Measurements from ENCODE around the gene TNNC1.

The TNNC1 gene

DNA sequence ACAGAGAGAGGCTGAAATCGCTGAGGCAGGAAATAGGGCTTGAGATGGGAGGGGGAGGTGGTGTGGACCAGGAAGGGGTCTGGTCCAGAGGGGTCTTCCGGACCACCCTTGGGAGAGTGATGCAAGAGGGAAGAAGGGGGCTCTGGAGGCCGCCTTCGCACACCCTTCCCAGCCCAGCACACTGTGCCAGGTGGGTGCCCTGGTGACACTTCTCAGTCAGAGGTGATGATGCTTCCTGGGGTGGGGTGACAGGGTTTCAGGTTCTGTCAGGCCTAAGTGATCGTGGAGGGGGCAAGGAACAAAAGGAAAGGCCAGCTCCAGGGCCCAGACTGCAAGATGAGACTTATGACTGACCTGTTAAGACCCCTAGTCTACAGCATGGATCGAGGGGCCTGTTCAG lies 21.6 kb downstream of the TNNC1 start:
- DNase-seq (ENCODE audit: low spot score): no peak

GRCh38 chr3:52431459-52432223 lies 22.2 kb downstream of the TNNC1 start:
- DNase-seq (ENCODE audit: low spot score): no peak

GRCh38 chr3:52430416-52430810 lies 23.4 kb downstream of the TNNC1 start:
- no peak for DNase-seq (ENCODE audit: low spot score)

DNA sequence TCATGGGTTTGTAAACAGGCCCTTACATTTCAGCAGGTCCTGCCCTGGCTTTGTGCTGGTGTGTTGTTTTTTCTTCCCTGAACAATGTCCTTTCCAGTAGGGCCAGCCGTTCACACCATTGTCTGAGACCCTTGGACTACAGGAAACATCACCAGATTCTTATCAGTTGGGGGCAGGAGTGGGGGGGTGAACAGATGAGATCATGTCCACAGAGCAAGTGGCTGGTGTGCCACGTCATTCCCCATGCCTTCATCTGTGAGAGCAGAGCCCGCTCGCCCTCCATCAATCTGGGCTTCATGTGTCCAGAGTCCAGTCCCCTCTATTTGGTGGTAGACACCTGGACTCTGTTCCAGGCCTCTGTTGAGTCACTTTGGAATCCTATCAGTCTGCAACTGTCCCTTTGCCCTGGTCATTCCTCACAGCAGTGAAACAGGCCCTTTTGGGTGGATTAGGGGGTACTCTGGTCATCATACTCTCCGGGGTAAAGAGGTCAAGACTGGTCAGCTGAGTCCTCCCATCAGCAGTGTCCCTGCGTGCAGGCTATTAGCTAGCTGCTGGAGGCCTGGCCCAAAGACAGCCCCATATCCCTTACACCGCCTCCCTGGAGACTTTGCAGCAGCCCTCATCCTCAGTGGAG lies 23.9 kb downstream of the TNNC1 start:
- DNase-seq (ENCODE audit: low spot score): no peak

DNA sequence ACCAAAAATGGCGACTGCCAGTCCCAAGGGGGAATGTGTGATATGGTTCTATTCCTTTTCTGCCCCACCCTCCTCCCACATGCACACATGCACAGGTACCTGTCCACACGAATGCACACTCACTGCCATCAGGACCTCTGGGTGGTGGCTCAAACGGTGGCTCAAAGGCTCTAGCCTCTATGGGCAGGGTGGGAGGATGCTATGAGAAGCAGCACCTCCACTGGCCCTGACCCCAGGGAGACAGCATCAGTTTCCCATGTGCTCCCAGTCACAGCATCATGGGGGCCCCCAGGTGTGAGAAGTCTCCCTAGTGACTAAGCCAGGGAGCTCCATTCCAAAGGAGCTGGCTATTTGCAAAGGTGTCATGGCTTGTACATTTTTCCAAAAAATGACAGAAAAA lies 24.8 kb downstream of the TNNC1 start:
- DNase-seq (ENCODE audit: low spot score): no peak

- peak; percentile 83 for DNase-seq (ENCODE audit: low spot score)
These were observed 25.5 kb downstream of the TNNC1 start for GRCh38 chr3:52428151-52429005.

DNA sequence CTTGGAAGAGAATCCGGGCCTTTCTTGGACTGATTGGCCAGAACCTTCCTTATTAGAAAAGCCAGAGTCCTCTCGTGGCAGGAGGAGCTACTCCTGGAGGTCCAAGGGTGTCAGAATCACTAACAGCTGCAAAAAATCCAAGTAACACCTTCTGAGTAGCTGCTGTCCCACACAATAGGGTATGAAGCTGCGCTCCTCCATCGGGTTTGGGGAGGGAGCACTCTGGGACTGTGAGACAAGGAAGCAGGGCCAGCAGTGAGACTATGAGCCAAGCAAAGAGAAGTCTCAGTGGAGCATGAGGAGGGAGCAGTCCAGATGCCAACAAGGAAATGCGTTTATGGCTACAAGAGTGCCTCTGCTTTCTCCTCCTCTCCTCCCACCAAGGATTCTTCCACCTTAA lies 30.7 kb downstream of the TNNC1 start:
- DNase-seq (ENCODE audit: low spot score): no peak

- no peak for DNase-seq (ENCODE audit: low spot score)
These were observed 31.2 kb downstream of the TNNC1 start for GRCh38 chr3:52422669-52423068.

- no peak for DNase-seq (ENCODE audit: low spot score)
These were observed 33.5 kb downstream of the TNNC1 start for GRCh38 chr3:52420388-52420787.

GRCh38 chr3:52415800-52416199 lies 38.0 kb downstream of the TNNC1 start:
- no peak for DNase-seq (ENCODE audit: low spot score)

DNA sequence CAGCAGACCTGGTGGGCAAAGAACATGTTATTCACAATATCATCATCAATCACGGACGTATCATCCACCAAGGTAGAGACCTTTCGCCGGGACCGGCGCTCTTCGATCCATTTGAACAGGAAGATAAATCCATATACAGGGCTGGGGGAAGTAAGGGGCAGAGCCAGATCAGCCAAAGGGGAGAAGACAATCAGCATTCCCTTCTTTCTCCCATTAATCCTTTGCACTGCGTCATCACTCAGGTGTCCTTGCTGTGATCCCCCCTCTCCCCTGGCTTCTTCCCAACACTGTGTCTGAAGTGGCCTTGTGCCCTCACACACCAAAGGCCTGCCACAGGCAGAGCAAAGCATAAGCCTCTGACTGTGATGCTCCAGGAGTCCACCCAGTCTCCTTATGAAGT lies 45.4 kb downstream of the TNNC1 start:
- DNase-seq (ENCODE audit: low spot score): no peak

- no peak for DNase-seq (ENCODE audit: low spot score)
These were observed 46.1 kb downstream of the TNNC1 start for GRCh38 chr3:52407779-52408178.

- no peak for DNase-seq (ENCODE audit: low spot score)
These were observed 46.9 kb downstream of the TNNC1 start for GRCh38 chr3:52406791-52407510.

GRCh38 chr3:52406231-52406661 lies 47.6 kb downstream of the TNNC1 start:
- no peak for DNase-seq (ENCODE audit: low spot score)

DNA sequence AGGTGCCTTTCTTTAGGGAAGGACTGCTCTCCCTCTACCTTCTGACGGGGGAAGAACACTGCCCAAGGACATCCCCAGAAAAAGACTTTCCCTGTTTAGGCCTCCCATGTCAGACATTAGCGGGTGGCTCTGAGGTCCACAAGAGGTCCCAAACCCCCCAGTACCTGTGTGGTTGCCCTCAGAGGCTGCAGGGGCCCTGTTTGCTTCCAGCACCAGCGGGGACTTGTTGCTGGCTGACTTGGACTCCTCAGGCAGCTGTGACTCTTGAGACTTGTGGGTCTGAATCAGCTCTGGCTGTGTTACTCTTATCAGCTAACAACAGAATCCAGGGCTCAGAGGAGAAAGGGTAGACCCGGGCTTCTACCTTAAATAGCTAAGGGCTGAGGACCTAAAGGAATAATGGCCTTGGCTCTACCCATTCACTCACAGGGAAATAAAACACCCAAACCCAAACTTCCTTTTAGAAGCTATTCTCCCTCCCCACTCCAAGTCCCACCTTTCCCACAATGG lies 48.2 kb downstream of the TNNC1 start:
- DNase-seq (ENCODE audit: low spot score): no peak

DNA sequence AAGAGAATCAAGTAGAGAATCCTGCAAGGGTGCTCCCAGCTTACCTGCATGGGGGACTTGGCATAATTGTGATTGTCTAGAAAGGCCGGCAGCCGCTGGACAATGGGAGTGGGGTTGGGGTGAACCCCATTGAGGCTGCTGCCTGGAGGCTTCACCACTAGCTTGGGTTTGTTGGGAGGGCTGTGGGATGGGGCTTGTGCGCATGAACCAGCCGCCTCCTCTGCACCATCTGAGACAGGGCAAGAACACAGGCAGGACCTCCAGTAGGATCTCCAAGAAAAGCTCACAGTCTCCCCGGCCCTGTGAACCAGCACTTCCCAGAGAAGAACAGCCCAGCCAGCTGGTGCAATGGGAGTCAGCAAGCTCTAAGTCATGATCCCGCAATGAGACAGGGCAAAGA lies 48.8 kb downstream of the TNNC1 start:
- no peak for DNase-seq (ENCODE audit: low spot score)

GRCh38 chr3:52404391-52404790 lies 49.5 kb downstream of the TNNC1 start:
- no peak for DNase-seq (ENCODE audit: low spot score)

DNA sequence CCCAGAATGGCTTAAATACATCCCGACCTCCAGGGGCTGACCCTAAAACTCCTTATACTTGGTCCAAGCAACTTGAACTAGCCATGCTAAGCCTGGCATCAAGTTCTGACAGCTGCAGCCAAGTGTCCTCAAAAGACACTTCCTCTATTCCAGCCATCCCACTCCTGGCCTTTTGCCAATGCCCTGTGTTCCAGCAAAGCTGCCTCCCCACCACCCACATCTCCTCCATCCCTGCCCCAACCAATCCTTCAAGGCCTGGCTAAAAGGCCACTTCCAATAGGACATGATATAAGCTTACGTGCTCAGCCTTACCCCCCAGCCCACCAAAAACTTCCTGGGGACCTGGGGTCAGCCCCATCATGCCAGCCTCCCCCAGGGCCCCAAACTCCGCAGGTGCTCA lies 49.9 kb downstream of the TNNC1 start:
- DNase-seq (ENCODE audit: low spot score): no peak

- no peak for DNase-seq (ENCODE audit: low spot score)
These were observed 50.5 kb downstream of the TNNC1 start for GRCh38 chr3:52403271-52403841.

GRCh38 chr3:52402706-52403270 lies 51.1 kb downstream of the TNNC1 start:
- no peak for DNase-seq (ENCODE audit: low spot score)

DNA sequence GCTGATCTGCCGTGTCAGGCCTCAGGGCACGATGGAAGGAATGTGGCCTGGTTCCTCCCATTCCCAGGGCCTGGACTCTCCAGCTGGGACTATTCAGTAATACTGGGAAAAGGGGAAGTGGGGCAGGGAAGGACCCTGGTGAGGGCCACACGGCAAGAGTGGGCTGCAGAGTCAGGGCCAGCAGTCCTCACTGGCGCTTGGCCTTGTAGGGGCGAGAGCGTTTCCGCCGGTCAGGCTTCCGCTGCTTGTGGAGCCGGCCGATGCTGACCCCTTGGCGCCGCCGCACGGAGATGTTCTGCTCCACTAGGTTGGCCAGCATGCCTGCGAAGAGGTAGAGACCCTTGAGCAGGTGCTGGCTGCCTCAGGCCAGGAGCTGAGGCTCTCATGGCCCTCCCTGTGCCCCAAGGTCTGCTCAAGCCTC lies 51.7 kb downstream of the TNNC1 start:
- no peak for DNase-seq (ENCODE audit: low spot score)

All from putamen (tissue), 1 donor.